HepG2 (cell line): ENCODE results near the gene CAMK1. TPM values are rescaled to one million over a fixed set of nuclear protein-coding genes. Genes with fewer than 3 reads are reported as not detected.
A peak's percentile ranks its signal among the peaks of the same experiment; 100 is the strongest.

Experiments used
- AHR ChIP-seq: IDR thresholded peaks from 2 replicates; pipeline ENCODE4 v1.6.1; 2018; ENCODE audit warnings: missing genetic modification reagents, missing compliant biosample characterization
- ARNT2 ChIP-seq: sonication (generic); formaldehyde crosslinking; IDR thresholded peaks from 2 replicates; pipeline ENCODE4 v1.8.0; 2022; ENCODE audit warnings: mild to moderate bottlenecking, low read depth, missing genetic modification reagents, moderate library complexity
- CAMTA2 ChIP-seq: sonication (generic); formaldehyde crosslinking; IDR thresholded peaks from 2 replicates; pipeline ENCODE4 v1.4.0; 2020; ENCODE audit warnings: mild to moderate bottlenecking, missing genetic modification reagents, borderline replicate concordance
- CEBPB ChIP-seq: IDR thresholded peaks from 2 replicates; pipeline ENCODE4 v1.6.1; 2011; ENCODE audit warnings: low read depth, low read length, improper control_type of control experiment, borderline replicate concordance
- ELF3 ChIP-seq: IDR thresholded peaks from 2 replicates; pipeline ENCODE4 v1.6.1; 2016; ENCODE audit warnings: missing genetic modification reagents, missing compliant biosample characterization
- FOXK2 ChIP-seq: fragments of 450-650 bp; IDR thresholded peaks from 2 replicates; pipeline ENCODE4 v1.6.1; 2016
- IRF2 ChIP-seq: IDR thresholded peaks from 2 replicates; pipeline ENCODE4 v1.6.1; 2018; ENCODE audit warnings: missing genetic modification reagents, missing compliant biosample characterization
- JUN ChIP-seq: sonication (generic); formaldehyde crosslinking; IDR thresholded peaks from 2 replicates; pipeline ENCODE4 v1.4.0; 2020; ENCODE audit warnings: mild to moderate bottlenecking, missing genetic modification reagents
- KDM2A ChIP-seq: sonication (generic); formaldehyde crosslinking; IDR thresholded peaks from 2 replicates; pipeline ENCODE4 v1.4.0; 2020; ENCODE audit warnings: low read depth, missing genetic modification reagents, borderline replicate concordance
- MYC ChIP-seq: sonication (generic); formaldehyde crosslinking; IDR thresholded peaks from 2 replicates; pipeline ENCODE4 v1.9.0; 2021; ENCODE audit warnings: missing genetic modification reagents, borderline replicate concordance
- PAWR ChIP-seq: sonication (generic); formaldehyde crosslinking; IDR thresholded peaks from 2 replicates; pipeline ENCODE4 v1.4.0; 2020; ENCODE audit warnings: missing genetic modification reagents, mild to moderate bottlenecking, borderline replicate concordance
- ZNF12 ChIP-seq: sonication (generic); formaldehyde crosslinking; IDR thresholded peaks from 2 replicates; pipeline ENCODE4 v1.5.0; 2020; ENCODE audit warnings: missing genetic modification reagents
- ZNF17 ChIP-seq: sonication (generic); formaldehyde crosslinking; IDR thresholded peaks from 2 replicates; pipeline ENCODE4 v1.5.0; 2020; ENCODE audit warnings: mild to moderate bottlenecking, missing genetic modification reagents
- ZNF335 ChIP-seq: sonication (generic); formaldehyde crosslinking; IDR thresholded peaks from 2 replicates; pipeline ENCODE4 v1.4.0; 2020; ENCODE audit warnings: missing genetic modification reagents
- ZNF543 ChIP-seq: sonication (generic); formaldehyde crosslinking; IDR thresholded peaks from 2 replicates; pipeline ENCODE4 v1.4.0; 2020; ENCODE audit warnings: mild to moderate bottlenecking, missing genetic modification reagents
- ZNF577 ChIP-seq: sonication (generic); formaldehyde crosslinking; IDR thresholded peaks from 2 replicates; pipeline ENCODE4 v1.4.0; 2020; ENCODE audit warnings: mild to moderate bottlenecking, low read depth, missing genetic modification reagents, borderline replicate concordance
- ZNF724P ChIP-seq: sonication (generic); formaldehyde crosslinking; IDR thresholded peaks from 2 replicates; pipeline ENCODE4 v1.8.0; 2022; ENCODE audit warnings: missing genetic modification reagents, borderline replicate concordance
- ZNF773 ChIP-seq: sonication (generic); formaldehyde crosslinking; IDR thresholded peaks from 2 replicates; pipeline ENCODE4 v1.4.0; 2020; ENCODE audit warnings: missing genetic modification reagents, borderline replicate concordance
- ZZZ3 ChIP-seq: sonication (generic); formaldehyde crosslinking; IDR thresholded peaks from 2 replicates; pipeline ENCODE4 v1.4.0; 2020; ENCODE audit warnings: missing genetic modification reagents, mild to moderate bottlenecking, borderline replicate concordance
- polyA plus RNA-seq, 8 experiments: library from polyadenylated mRNA; depleted of rRNA in 3 of 8; stranded (reverse) in 7 of 8; unstranded in 1 of 8; fragments of >200 nt; fragmentation: Illumina TruSeq in 4 of 8; extraction: Trizol in 4 of 8; gene quantifications; 2 replicates each; pipeline versions ENCODE4 v1.2.1 to v1.2.3, GENCODE V29; 2011 to 2016; ENCODE audit warnings: low read depth in 4 of 8, missing spikeins in 1 of 8, mixed read lengths in 1 of 8; ENCODE audit not compliant: insufficient read depth in 1 of 8
- total RNA-seq, 5 experiments: library from RNA; depleted of rRNA; stranded (reverse); fragments of >200 nt; fragmentation: Illumina TruSeq; extraction: Trizol; gene quantifications; 2 replicates each; pipeline ENCODE4 v1.2.3, GENCODE V29; 2016; ENCODE audit warnings: low read depth in 1 of 5
- TF ChIP-seq, protein P1 (sequence below): IDR thresholded peaks from 2 replicates; pipeline ENCODE4 v1.6.1; 2016
- TF ChIP-seq, protein P2 (sequence below): sonication (generic); formaldehyde crosslinking; IDR thresholded peaks from 2 replicates; pipeline ENCODE4 v1.4.0; 2020; ENCODE audit warnings: missing genetic modification reagents
- TF ChIP-seq, protein P3 (sequence below): IDR thresholded peaks from 2 replicates; pipeline ENCODE4 v1.6.1; 2016

CAMK1 gene
- total and polyA plus RNA-seq, 2 of the 13 experiments (the other 11 are each of a cell fraction or from before 2014, with no cell fraction given), result 26.4 to 53.3 TPM

DNA sequence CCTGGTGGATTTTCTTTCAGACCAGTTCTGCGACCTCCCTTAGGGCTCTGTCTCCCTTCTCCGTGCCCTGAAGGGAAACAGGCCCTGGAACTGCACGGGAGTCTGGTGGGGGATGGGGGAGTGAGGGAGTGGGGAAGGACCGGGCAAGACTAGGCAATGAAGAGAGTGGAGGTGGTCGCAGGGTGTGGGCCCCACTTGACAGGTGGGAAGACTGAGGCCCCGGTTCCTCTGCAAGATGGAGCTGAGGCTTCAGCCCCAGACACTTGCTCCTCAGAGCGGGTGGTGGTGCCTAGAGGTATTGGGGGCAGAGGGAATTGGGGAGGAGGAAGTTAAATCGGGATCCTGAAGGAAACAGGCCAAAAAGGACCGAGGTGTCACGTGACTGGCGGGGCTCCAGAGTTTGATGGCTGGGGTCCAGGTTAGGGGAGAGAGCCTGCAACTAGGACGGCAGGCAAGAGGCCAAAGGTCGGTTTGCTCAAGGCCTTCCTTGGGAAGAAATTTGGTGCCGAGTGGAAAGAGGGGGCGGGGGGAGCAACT is 597 bp upstream of the CAMK1 start (continued):
- TF ChIP-seq, protein P1, sequence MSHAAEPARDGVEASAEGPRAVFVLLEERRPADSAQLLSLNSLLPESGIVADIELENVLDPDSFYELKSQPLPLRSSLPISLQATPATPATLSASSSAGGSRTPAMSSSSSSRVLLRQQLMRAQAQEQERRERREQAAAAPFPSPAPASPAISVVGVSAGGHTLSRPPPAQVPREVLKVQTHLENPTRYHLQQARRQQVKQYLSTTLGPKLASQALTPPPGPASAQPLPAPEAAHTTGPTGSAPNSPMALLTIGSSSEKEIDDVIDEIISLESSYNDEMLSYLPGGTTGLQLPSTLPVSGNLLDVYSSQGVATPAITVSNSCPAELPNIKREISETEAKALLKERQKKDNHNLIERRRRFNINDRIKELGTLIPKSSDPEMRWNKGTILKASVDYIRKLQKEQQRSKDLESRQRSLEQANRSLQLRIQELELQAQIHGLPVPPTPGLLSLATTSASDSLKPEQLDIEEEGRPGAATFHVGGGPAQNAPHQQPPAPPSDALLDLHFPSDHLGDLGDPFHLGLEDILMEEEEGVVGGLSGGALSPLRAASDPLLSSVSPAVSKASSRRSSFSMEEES (CRISPR knock-in tag), result peak; percentile 51; the same call in 1 of the 2 replicates
- no peak for TF ChIP-seq ARNT2 (CRISPR knock-in tag)
- no peak for TF ChIP-seq ZNF773 (CRISPR knock-in tag)
- TF ChIP-seq KDM2A, result no peak
- TF ChIP-seq MYC (CRISPR knock-in tag), result 0 out of 2 replicates have a peak, but pooled peaks have one; percentile 11
- TF ChIP-seq PAWR (CRISPR knock-in tag), result no peak
- no peak for TF ChIP-seq FOXK2
- no peak for TF ChIP-seq ZNF724P (CRISPR knock-in tag)
- TF ChIP-seq IRF2 (CRISPR knock-in tag), result no peak
- peak; percentile 51; the same call in 1 of the 2 replicates for TF ChIP-seq CEBPB
- no peak for TF ChIP-seq ZNF12 (CRISPR knock-in tag)
- no peak; the same call in 1 of the 2 replicates for TF ChIP-seq ZZZ3 (CRISPR knock-in tag)
- TF ChIP-seq, protein P2, sequence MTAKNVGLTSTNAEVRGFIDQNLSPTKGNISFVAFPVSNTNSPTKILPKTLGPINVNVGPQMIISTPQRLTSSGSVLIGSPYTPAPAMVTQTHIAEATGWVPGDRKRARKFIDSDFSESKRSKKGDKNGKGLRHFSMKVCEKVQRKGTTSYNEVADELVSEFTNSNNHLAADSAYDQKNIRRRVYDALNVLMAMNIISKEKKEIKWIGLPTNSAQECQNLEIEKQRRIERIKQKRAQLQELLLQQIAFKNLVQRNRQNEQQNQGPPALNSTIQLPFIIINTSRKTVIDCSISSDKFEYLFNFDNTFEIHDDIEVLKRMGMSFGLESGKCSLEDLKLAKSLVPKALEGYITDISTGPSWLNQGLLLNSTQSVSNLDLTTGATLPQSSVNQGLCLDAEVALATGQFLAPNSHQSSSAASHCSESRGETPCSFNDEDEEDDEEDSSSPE (CRISPR knock-in tag), result 0 out of 2 replicates have a peak, but pooled peaks have one; percentile 4
- TF ChIP-seq ELF3 (CRISPR knock-in tag), result peak; percentile 20; the same call in 1 of the 2 replicates
- TF ChIP-seq, protein P3, sequence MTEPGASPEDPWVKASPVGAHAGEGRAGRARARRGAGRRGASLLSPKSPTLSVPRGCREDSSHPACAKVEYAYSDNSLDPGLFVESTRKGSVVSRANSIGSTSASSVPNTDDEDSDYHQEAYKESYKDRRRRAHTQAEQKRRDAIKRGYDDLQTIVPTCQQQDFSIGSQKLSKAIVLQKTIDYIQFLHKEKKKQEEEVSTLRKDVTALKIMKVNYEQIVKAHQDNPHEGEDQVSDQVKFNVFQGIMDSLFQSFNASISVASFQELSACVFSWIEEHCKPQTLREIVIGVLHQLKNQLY (CRISPR knock-in tag), result peak; percentile 28; the same call in 1 of the 2 replicates
- no peak for TF ChIP-seq ZNF335 (CRISPR knock-in tag)
- no peak for TF ChIP-seq ZNF543 (CRISPR knock-in tag)
- no peak for TF ChIP-seq ZNF577 (CRISPR knock-in tag)
- TF ChIP-seq CAMTA2, result peak; percentile 9; the same call in 1 of the 2 replicates
- no peak for TF ChIP-seq AHR (CRISPR knock-in tag)
- no peak for TF ChIP-seq JUN (CRISPR knock-in tag)
- TF ChIP-seq ZNF17 (CRISPR knock-in tag), result no peak
